Subcutaneous abdominal adipose tissue (tissue), 5 donors: ENCODE measurements around the gene HHLA2.

Source experiments
- H3K27ac ChIP-seq: one replicate; pipeline ENCODE4 v1.7.0; 2013; ENCODE audit warnings: low read depth, mild to moderate bottlenecking, inconsistent platforms, low read length, moderate library complexity
- H3K27me3 ChIP-seq, 5 donors: one replicate each; pipeline ENCODE4 v1.7.0; 2013; ENCODE audit warnings: low read length in 5 of 5, inconsistent platforms in 1 of 5; ENCODE audit not compliant: control insufficient read depth in 5 of 5, insufficient read depth in 4 of 5
- H3K36me3 ChIP-seq, 5 donors: one replicate each; pipeline ENCODE4 v1.7.0; 2013; ENCODE audit warnings: low read length in 5 of 5; ENCODE audit not compliant: control insufficient read depth in 5 of 5, insufficient read depth in 5 of 5
- H3K4me1 ChIP-seq, 5 donors: one replicate each; pipeline ENCODE4 v1.7.0; 2013; ENCODE audit warnings: low read length in 5 of 5, mild to moderate bottlenecking in 3 of 5, moderate library complexity in 1 of 5; ENCODE audit not compliant: control insufficient read depth in 5 of 5, insufficient read depth in 5 of 5
- H3K4me3 ChIP-seq, 5 donors: one replicate each; pipeline ENCODE4 v1.7.0; 2013; ENCODE audit warnings: low read length in 5 of 5, low read depth in 1 of 5
- H3K9ac ChIP-seq, 5 donors: one replicate each; pipeline ENCODE4 v1.7.0; 2013; ENCODE audit warnings: low read length in 5 of 5, mild to moderate bottlenecking in 4 of 5, moderate library complexity in 3 of 5
- H3K9me3 ChIP-seq, 5 donors: one replicate each; pipeline ENCODE4 v1.7.0; 2013; ENCODE audit warnings: low read length in 5 of 5; ENCODE audit not compliant: control insufficient read depth in 5 of 5
- donor health status: healthy.
- donor health status: healthy.
- donor health status: healthy.
- donor health status: healthy.
- donor health status: healthy.

The HHLA2 gene

GRCh38 chr3:108387063-108387462, 90.7 kb downstream of the HHLA2 start:
- Histone ChIP-seq H3K9me3 (no peaks in the 10 kb centered on the region), H3K4me3 (no peak overlapping the region), H3K27me3 (no peaks in the 10 kb centered on the region), H3K4me1 (peaks cover 0 to 4% (median 0%) of the 10 kb centered on the region in 5 donors), H3K36me3 (no peaks in the 10 kb centered on the region), H3K27ac (no peak overlapping the region), H3K9ac (no peak overlapping the region)

GRCh38 chr3:108388136-108389132, 92.1 kb downstream of the HHLA2 start:
- H3K9me3 ChIP-seq = no peaks in the 10 kb centered on the region
- no peak overlapping the region for H3K27ac ChIP-seq
- H3K4me3 ChIP-seq = no peak overlapping the region
- peaks cover 0 to 9% (median 0%) of the 10 kb centered on the region in 5 donors for H3K4me1 ChIP-seq
- H3K9ac ChIP-seq = no peak overlapping the region
- no peaks in the 10 kb centered on the region for H3K27me3 ChIP-seq
- no peaks in the 10 kb centered on the region for H3K36me3 ChIP-seq

- Histone ChIP-seq H3K27me3 (no peaks in the 10 kb centered on the region), H3K4me1 (peaks cover 0 to 9% (median 0%) of the 10 kb centered on the region in 5 donors), H3K36me3 (no peaks in the 10 kb centered on the region), H3K27ac (no peak overlapping the region), H3K4me3 (no peak overlapping the region), H3K9me3 (no peaks in the 10 kb centered on the region), H3K9ac (no peak overlapping the region)
Measured at GRCh38 chr3:108389372-108389771, 93.0 kb downstream of the HHLA2 start.

- Histone ChIP-seq H3K9me3 (no peaks in the 10 kb centered on the region), H3K27me3 (no peaks in the 10 kb centered on the region), H3K4me3 (no peak overlapping the region), H3K36me3 (no peaks in the 10 kb centered on the region), H3K4me1 (peaks cover 0 to 9% (median 0%) of the 10 kb centered on the region in 5 donors), H3K9ac (no peak overlapping the region), H3K27ac (no peak overlapping the region)
Measured at GRCh38 chr3:108391917-108392593, 95.7 kb downstream of the HHLA2 start.

- no peaks in the 10 kb centered on the region for H3K36me3 ChIP-seq
- H3K4me3 ChIP-seq = no peak overlapping the region
- no peak overlapping the region for H3K9ac ChIP-seq
- no peaks in the 10 kb centered on the region for H3K9me3 ChIP-seq
- H3K27me3 ChIP-seq = no peaks in the 10 kb centered on the region
- H3K27ac ChIP-seq = no peak overlapping the region
- H3K4me1 ChIP-seq = peaks cover 0 to 9% (median 0%) of the 10 kb centered on the region in 5 donors
Measured at GRCh38 chr3:108393128-108393900, 97.0 kb downstream of the HHLA2 start.

GRCh38 chr3:108394016-108394415, 97.7 kb downstream of the HHLA2 start:
- Histone ChIP-seq H3K9me3 (no peaks in the 10 kb centered on the region), H3K4me1 (peaks cover 0 to 9% (median 0%) of the 10 kb centered on the region in 5 donors), H3K4me3 (no peak overlapping the region), H3K36me3 (no peaks in the 10 kb centered on the region), H3K27ac (no peak overlapping the region), H3K9ac (no peak overlapping the region), H3K27me3 (no peaks in the 10 kb centered on the region)

- Histone ChIP-seq H3K36me3 (no peaks in the 10 kb centered on the region), H3K9ac (no peak overlapping the region), H3K4me3 (no peak overlapping the region), H3K27ac (no peak overlapping the region), H3K27me3 (no peaks in the 10 kb centered on the region), H3K4me1 (peaks cover 0 to 9% (median 0%) of the 10 kb centered on the region in 5 donors), H3K9me3 (no peaks in the 10 kb centered on the region)
Measured at GRCh38 chr3:108394563-108394962, 98.2 kb downstream of the HHLA2 start.

GRCh38 chr3:108396336-108396735, 100.0 kb downstream of the HHLA2 start:
- peaks cover 0 to 9% (median 0%) of the 10 kb centered on the region in 5 donors for H3K4me1 ChIP-seq
- H3K4me3 ChIP-seq = no peak overlapping the region
- no peaks in the 10 kb centered on the region for H3K27me3 ChIP-seq
- H3K9me3 ChIP-seq = peaks cover 0 to 4% (median 0%) of the 10 kb centered on the region in 5 donors
- no peak overlapping the region for H3K9ac ChIP-seq
- no peaks in the 10 kb centered on the region for H3K36me3 ChIP-seq
- H3K27ac ChIP-seq = no peak overlapping the region

- Histone ChIP-seq H3K9ac (no peak overlapping the region), H3K4me3 (no peak overlapping the region), H3K27ac (no peak overlapping the region), H3K9me3 (peaks cover 0 to 4% (median 0%) of the 10 kb centered on the region in 5 donors), H3K4me1 (no peaks in the 10 kb centered on the region), H3K27me3 (no peaks in the 10 kb centered on the region), H3K36me3 (no peaks in the 10 kb centered on the region)
Measured at GRCh38 chr3:108398510-108398909, 102.2 kb downstream of the HHLA2 start.
